Keratinocyte (primary cell): ENCODE measurements around the gene DISP1.

Experiments
- EZH2 ChIP-seq: IDR thresholded peaks from one replicate; pipeline ENCODE4 v1.6.1; 2012; ENCODE audit warnings: inconsistent platforms, mild to moderate bottlenecking, low read length, moderate library complexity
- TF ChIP-seq, protein P1 (sequence below), 3 experiments: IDR thresholded peaks in 1 of 3; conservative IDR thresholded peaks in 1 of 3; optimal IDR thresholded peaks in 1 of 3; 2 replicates in 2 of 3; 3 replicates in 1 of 3; pipeline versions ENCODE3 to v1.5.1; 2011; ENCODE audit warnings: low read length in 3 of 3, mild to moderate bottlenecking in 3 of 3, moderate library complexity in 2 of 3, control low read depth in 1 of 3, inconsistent platforms in 1 of 3; ENCODE audit not compliant: insufficient read depth in 2 of 3; ENCODE audit errors: extremely low read depth in 1 of 3

DNA sequence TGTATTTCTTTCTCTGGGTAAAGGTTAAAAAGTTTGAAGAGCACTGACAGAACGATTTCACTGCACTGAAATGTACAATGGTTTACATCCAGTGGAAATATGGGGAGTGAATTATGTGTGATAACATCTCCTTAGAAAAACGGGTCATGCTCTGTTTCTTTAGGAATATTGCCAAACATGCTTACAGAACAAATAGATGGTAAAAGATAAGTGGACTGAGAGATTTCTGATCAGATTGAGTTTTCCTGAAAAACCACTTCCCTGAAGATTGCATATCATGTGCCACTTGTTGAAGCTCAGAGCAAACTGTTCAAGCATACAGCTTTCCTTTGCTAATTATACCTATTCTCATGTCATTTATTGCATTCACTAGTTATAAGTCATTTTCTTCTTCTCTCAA, 29.9 kb upstream of the DISP1 start:
- TF ChIP-seq, protein P1, sequence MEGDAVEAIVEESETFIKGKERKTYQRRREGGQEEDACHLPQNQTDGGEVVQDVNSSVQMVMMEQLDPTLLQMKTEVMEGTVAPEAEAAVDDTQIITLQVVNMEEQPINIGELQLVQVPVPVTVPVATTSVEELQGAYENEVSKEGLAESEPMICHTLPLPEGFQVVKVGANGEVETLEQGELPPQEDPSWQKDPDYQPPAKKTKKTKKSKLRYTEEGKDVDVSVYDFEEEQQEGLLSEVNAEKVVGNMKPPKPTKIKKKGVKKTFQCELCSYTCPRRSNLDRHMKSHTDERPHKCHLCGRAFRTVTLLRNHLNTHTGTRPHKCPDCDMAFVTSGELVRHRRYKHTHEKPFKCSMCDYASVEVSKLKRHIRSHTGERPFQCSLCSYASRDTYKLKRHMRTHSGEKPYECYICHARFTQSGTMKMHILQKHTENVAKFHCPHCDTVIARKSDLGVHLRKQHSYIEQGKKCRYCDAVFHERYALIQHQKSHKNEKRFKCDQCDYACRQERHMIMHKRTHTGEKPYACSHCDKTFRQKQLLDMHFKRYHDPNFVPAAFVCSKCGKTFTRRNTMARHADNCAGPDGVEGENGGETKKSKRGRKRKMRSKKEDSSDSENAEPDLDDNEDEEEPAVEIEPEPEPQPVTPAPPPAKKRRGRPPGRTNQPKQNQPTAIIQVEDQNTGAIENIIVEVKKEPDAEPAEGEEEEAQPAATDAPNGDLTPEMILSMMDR (optimal IDR thresholded peaks at IDR 0.05 in 1 of 3, IDR thresholded peaks at IDR 0.05 in 1 of 3, conservative IDR thresholded peaks at IDR 0.05 in 1 of 3; ENCODE audit: extremely low read depth in 1 of 3, insufficient read depth in 2 of 3, low read length in 3 of 3): no peak
- no peak for TF ChIP-seq EZH2
